IPS-NIHi7 (cell line): ENCODE data around the gene ATP11A.

ENCODE experiments used
- DNase-seq: peaks from one replicate; pipeline ENCODE4 v3.0.0; 2012; ENCODE audit warnings: mixed read lengths; ENCODE audit errors: extremely low spot score

ATP11A gene

DNA sequence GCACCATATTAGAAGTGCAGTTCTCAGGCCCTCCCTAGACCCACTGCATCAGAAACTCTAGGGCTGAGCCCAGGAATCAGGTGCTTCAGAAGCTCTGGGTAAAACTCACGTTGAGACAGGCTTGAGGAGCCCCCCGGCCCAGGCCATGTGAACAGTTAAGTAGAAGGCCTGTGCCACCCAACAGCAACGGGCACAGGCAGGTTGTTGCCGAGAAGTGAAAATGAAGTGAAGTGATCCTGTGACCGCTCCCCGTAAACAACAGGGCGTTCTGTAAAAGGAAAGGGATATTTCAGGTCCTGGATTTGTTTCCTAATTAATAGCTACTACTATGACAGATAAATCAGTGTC, 128.8 kb downstream of the ATP11A start:
- no peak for DNase-seq

GRCh38 chr13:112819111-112819510, 129.3 kb downstream of the ATP11A start:
- DNase-seq = no peak

GRCh38 chr13:112819816-112820215, 130.0 kb downstream of the ATP11A start:
- no peak for DNase-seq

GRCh38 chr13:112820318-112820717, 130.5 kb downstream of the ATP11A start:
- DNase-seq = no peak

DNA sequence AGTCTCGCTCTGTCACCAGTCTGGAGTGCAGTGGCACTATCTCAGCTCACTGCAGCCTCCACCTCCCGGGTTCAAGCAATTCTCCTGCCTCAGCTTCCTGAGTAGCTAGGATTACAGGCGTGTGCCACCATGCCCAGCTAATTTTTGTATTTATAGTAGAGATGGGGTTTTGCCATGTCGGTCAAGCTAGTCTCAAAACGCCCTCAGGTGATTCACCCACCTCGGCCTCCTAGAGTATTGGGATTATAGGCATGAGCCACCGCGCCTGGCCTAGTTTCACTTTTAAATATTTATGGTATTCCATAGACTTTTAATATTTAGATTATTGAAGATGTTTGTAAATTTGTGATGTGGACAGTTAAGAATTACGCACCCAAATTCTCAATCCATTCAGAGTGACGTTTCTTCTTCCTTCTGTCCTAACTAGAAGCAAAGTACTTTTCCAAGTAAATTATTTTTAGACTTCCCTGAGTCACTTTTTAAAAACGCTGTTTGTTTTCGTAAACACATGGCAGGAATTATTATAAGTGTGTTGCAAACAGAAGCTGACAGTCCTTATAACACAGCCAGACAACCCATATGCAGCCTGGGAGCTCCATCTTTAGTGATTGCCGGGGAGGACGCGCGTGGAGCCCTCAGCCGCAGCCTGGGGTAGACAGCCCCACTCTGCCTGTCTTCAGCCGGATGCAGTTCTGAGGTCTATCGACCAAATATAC, 131.7 kb downstream of the ATP11A start:
- no peak for DNase-seq

DNA sequence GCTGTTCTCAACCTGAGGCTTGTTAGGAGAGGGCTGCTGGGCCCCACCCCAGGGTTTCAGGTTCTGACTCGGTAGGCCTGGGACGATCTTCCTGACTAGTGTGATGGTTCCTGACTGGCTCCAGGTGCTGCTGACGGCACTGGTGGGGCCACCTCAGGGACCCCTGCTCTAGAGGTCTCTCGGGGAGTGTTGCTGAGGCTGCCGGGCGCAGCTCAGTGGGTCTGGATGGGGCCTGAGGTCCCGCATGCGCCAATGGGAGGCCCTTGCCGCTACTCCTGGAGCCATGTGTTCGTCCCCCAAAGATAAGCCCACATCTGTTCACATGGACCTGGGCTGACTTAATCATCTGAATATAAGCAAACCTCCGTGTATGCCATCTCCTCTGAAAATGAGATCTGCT, 133.0 kb downstream of the ATP11A start:
- no peak for DNase-seq

DNA sequence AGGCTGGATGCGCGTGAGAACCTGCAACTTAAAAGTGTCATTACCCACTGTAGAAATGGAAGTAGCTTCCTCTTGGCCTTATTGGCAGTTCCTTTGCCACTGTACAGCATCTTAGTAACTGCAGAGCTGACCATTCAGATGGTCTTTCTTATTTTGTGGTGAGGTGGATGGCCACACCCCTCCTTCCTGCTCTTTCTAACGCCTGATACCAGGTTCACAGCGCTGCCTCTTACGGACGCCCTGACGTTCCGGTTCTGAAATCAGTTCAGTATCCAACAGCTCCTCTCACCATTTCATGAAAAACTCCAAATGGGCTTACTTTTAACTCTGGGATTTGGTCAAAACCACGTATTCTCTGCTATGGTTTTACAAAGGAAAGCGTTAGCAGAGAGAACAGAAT, 134.6 kb downstream of the ATP11A start:
- DNase-seq = no peak

GRCh38 chr13:112825071-112825470, 135.2 kb downstream of the ATP11A start:
- no peak for DNase-seq

DNA sequence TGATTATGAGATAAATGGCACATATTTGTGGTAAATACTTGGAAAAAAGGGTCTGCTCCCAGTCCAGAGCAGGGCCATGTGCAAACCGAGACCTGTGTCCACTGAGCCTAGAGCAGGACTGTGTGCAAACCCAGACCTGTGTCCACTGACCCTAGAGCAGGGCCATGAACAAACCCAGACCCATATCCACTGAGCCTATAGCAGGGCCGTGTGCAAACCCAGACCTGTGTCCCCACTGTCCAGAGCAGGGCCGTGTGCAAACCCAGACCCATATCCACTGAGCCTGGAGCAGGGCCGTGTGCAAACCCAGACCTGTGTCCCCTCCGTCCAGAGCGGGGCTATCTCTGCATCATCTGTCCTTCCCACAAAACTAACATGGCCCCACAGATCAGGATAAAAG, 136.0 kb downstream of the ATP11A start:
- DNase-seq = no peak

DNA sequence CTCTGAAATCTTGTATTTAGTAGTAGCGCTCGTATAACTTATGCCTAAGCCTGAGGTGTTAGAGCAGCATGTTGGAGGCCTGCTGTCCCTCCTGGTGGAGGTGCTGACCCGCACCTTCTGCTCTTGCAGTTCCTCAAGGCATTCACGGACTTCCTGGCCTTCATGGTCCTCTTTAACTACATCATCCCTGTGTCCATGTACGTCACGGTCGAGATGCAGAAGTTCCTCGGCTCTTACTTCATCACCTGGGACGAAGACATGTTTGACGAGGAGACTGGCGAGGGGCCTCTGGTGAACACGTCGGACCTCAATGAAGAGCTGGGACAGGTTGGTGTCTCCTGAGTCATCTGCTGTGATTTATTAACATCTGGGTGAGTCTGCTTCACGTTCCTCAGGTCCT, 136.7 kb downstream of the ATP11A start:
- no peak for DNase-seq

GRCh38 chr13:112828082-112828699, 138.4 kb downstream of the ATP11A start:
- DNase-seq = no peak

GRCh38 chr13:112828756-112829155, 138.9 kb downstream of the ATP11A start:
- no peak for DNase-seq

- no peak for DNase-seq
These were observed 141.4 kb downstream of the ATP11A start for GRCh38 chr13:112831196-112831595.

DNA sequence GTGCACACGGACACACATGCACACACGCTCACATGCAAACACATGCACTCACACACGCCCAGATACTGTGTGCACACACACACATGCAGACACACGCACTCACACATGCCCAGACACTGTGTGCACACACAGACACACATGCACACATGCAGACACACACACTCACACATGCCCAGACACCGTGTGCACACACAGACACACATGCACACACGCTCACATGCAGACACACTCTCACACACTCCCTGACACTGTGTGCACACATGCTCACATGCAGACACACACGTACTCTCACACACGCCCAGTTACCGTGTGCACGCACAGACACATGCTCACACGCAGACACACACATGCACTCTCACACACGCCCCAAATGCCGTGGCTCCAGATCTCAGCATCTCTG, 142.0 kb downstream of the ATP11A start:
- no peak for DNase-seq

DNA sequence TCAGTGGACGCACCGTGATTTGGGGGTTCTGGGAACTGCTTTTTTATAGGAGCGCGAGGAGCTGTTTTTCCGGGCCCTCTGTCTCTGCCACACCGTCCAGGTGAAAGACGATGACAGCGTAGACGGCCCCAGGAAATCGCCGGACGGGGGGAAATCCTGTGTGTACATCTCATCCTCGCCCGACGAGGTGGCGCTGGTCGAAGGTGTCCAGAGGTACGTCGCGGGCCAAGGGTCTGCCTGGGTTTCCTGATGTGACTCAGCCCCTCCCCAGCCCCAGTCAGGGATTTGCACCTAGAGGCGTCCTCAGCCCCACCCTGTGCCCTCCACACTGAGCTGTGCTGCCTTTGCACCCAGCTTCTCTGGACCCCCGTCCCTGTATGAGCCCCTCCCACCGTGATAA, 143.0 kb downstream of the ATP11A start:
- no peak for DNase-seq

DNA sequence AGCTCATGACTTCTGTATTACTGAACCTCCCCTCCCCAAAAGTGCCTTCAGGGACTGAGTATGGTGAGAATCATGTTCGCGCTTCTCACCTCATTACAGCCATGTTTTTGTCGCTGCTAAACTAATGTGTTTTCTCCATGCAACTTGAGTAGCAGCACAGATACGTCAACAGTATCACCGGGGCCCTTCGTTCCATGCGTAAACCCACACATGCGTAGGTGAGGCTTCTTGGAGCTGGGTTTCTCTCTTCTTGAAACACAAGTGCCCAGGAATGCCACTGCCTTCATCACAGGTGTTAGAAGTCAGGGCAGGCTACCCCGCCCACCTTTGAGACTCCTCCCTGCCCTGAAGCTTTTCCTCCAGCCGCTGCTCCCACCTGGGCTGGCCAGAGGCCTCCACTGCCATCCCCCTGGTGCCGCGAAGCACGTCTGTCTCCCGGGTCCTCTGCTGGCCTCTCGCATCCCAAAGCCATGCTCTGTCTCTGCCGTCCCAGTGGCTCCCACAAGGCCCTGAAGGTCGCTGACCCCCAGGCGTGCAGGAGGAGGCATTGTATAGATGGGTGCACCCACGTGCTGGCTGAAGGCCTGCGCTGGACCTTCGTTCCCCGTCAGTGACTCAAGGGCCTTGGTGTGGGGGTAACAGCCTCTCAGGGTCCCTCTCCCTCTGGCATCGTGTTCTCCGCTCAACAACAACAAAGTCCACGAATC, 143.9 kb downstream of the ATP11A start:
- no peak for DNase-seq

DNA sequence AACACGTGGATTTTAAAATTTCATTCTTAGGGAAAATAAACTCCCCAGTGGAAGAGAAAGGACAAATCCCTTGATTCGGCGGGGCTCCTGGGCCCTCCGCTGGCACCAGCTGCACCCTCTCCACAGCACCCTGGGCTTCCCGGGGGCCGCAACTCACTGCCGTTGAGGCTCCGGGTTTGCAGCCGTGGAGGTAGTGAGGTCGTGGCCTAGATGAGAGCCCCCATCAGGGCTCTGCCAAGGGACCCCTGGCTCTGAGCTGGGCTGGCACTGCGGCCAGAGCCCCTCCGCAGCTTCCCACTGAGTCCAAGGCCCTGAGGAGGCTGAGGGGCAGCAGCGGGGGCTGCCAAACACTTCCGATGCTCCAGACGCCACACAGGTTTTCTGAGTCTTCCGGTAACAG, 145.5 kb downstream of the ATP11A start:
- DNase-seq = no peak

DNA sequence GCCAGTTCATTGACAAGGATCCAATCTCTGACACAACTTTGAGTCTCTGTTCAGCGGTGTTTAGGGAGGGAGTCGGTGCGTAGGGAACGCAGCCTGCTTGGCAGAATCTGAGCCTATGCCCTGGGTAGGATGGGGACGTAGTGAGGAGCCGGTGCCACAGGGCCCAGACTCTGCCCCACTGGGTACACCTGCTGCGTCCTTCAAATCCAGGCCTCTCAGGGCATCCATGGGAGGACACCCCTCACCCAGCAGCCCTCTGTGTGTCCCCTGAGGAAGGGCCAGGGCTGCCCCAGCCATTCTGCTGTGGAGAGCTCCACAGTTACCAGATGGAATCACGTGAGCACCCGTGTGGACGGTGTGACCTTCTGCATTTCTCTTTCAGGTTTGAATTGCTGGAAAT, 146.0 kb downstream of the ATP11A start:
- DNase-seq = no peak

DNA sequence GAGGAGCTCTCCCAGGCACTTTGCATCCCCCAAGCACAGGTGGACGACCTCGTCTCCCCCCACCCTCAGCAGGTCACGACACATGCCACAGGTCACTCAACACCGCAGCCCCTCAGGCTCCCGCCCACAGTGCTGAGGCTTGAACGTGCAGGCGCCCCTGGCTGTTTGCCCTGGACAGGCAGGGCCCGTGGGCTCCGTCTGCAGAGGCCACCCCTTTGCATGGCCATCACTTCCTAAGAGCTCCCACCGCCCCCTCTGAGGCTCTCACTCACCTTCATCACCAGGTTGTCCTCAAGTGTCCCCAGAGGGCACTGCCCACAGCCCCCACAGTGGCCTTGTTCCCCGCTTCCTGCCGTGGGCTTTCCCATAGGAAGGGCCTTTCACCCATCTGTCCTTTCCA, 147.1 kb downstream of the ATP11A start:
- DNase-seq = no peak

GRCh38 chr13:112837371-112838037, 147.7 kb downstream of the ATP11A start:
- DNase-seq = no peak

DNA sequence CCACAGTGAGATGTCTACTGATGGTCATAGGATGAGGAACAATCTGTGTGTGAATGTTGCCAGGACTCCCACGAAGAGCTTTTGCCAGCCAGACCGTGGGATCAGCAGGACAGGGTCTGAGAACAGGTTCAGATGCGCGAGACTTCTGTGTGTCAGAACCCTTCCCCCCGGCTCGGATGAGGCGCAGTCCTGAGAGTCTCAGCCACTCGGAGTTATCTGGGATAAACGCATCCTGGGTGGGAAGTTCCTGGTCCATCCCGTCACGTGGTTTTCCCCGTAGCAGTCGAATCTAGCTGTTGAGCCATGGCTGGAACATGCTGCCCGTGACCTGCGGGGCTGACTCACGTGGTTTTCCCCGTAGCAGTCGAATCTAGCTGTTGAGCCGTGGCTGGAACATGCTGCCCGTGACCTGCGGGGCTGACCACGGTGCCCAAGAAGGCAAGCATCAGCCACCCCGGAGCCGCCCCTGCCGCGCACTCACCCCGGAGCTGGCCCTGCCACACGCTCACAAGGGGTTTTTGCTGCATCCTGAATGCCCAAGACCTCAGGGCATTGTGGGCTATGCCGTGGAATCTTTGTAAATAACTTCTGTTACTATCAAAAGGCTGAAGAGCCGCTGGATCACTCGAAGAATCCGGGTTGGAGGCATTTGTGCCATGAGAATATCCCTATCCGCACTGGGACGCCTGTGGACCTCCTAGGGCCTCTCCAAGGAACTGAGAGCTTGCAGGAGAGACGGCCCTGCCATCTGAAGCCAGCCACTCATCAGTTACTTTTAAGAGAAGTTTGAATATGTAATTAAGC, 148.4 kb downstream of the ATP11A start:
- DNase-seq = no peak

DNA sequence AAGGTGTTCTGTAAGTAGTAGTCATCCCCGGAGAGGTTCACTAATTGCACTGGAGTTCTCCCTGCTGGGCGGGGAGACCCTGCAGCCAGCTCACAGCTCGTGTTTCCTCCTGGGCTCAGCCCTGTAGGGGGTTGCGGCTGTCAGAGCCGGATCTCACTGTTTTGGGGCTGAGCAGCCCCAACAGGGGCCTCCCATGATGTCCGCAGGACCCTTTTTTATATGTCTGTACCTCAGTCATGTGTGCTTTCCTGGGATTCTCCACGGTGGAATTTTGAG, 148.9 kb downstream of the ATP11A start:
- DNase-seq = no peak
